ENCODE data around the gene CSNK1D.
"Not testable (repeated sequence)": the region's sequence is repeated elsewhere in the genome, so short reads cannot be mapped to it uniquely, and the experiment has no call there.

The CSNK1D gene

GRCh38 chr17:82270651-82271050 lies 2.8 kb downstream of the CSNK1D start:
- DNase-seq: no peak

- DNase-seq: no peak
Observed at GRCh38 chr17:82269882-82270500, 3.5 kb downstream of the CSNK1D start.

DNA sequence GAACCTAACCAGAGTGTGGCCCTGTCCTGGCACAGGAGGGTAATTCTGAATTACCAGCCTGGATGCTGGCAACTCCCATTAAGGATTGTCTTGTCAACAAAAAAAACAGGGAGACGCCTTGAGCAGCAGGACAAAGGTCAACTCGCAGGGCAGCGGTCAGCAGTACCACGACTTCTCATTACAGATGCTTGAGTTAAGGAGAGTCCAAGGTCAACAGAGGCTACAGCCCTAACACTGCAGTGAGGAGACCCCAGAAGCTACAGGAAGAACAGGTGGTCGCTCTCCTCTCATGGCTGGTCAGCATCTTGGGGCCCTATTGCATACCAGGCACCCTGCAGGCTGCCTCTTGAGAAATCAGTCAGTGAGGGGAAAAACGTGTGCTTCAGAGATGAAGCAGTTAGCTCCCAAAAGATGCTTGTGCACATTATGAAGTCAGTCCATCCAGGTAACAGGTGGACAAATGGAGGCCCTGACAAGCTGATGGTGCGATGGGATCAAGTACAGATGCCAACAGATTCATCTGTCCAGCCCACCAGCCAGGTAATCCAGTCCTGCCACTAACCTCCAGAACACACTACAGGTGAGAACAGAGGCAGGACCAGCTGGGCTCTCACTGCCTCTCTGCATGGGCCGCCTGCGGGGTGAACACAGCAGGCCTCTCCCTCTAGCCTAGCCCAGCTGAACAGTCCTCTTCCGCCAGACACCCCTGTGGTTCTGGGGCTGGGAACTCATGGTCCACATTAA lies 4.2 kb downstream of the CSNK1D start:
- DNase-seq: no peak

GRCh38 chr17:82267575-82268379 lies 5.7 kb downstream of the CSNK1D start:
- no peak for DNase-seq

DNA sequence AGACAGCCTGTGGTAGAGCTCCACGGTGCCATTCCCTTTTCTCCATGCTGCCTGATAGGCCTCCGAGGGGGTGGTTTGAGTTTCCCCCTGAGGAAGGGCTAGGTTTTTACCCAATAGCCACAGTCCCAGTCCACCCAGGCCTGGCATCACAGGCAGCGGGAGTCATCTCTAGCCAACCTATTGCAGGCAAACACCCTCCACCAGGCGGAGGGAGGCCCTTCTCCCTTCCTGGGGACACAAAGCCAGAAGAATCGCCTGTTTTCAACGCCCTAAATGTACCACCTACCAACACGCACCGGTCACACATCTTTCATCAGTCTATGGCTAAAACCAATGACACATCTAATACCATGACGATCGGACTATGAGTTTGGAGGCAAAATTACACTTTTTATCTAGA lies 7.4 kb downstream of the CSNK1D start:
- no peak for DNase-seq

DNA sequence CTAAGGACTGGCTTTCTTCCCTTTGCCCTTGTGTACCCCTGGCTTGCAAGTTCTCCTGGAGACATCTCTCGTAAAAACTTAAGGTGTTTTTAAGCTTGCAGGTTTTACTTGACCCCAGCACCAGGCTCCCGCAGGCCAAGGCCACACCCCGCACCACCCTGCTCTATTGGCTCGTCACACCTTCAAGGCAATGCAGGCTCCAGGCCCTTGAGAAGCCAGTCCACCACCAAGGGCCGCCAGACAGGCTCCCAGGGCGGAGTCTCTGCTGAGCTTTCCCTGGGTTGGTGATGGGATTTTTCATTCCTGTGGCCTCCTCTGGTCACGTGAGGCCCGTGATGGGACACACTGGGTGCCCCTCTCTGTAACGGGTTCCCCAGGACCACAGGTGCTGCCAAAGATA lies 9.9 kb downstream of the CSNK1D start:
- no peak for DNase-seq

- DNase-seq: no peak
Observed at GRCh38 chr17:82262344-82262743, 11.2 kb downstream of the CSNK1D start.

GRCh38 chr17:82259972-82260961 lies 13.2 kb downstream of the CSNK1D start:
- not testable (repeated sequence) for DNase-seq

DNA sequence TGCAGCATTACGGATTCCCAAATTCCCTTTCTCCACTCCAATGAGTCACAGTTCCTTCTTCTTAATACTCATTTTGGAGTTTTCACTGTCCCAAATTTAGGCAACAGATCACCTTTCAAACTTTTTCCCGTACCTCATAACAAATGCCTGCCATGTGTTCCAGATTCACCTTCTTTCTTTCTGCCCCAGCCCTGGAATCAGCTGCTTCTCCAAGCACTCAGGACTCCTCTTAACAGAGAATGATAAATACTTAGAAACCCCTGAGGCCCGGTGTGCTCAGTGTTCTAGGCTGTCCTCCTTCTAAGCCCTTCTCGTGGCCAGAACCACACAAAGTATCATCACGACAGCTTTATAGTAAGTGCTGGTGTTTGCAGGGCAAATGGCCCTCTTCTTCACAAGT lies 14.9 kb downstream of the CSNK1D start:
- no peak for DNase-seq

DNA sequence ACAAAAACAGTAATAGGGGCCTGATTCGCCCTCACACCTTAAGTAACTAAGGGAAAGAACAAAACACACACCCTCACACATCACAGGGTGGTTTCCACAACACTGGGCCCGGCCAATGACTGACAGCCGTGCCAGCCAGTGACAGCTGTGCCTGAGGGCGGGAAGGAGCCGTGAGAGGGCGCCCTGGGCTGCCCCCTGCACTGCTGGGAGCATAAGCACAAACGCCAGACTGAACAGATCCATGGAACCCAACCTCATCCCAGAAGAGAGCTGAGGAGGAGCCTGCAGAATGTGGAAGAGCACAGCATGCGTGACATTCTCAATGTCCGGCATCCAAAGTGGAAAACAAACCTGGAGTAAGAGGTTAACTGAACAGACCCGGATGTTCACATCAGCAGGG lies 16.0 kb downstream of the CSNK1D start:
- no peak for DNase-seq

GRCh38 chr17:82256242-82256885 lies 17.1 kb downstream of the CSNK1D start:
- DNase-seq: no peak

DNA sequence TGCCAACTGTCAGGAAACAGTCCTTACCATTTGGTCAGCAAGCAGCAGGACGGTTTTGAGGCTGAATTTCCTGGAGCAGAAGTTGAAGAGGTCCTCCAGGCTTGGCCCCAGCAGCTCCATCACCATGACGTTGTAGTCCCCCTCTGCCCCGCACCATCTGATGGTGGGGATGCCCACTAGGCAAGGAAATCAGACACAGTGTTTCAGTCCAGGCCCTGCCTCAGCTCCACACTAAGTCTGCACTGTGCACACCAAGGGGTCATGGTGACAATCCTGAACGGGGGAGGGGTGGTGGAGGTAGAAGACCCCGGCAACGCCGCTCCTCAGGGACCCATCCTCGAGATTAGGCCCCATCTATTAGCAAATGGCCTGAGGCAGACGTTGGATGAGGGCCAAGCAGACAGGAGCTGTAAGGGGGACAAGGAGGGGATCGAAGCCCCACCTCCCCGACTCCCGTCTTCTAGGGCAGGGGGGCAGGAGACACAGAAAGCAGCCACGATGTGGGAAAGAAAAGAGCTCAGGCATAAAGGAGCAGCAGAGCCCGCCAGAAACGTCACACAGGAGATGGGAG lies 18.0 kb downstream of the CSNK1D start:
- no peak for DNase-seq

GRCh38 chr17:82254746-82255145 lies 18.8 kb downstream of the CSNK1D start:
- DNase-seq: not testable (repeated sequence)

DNA sequence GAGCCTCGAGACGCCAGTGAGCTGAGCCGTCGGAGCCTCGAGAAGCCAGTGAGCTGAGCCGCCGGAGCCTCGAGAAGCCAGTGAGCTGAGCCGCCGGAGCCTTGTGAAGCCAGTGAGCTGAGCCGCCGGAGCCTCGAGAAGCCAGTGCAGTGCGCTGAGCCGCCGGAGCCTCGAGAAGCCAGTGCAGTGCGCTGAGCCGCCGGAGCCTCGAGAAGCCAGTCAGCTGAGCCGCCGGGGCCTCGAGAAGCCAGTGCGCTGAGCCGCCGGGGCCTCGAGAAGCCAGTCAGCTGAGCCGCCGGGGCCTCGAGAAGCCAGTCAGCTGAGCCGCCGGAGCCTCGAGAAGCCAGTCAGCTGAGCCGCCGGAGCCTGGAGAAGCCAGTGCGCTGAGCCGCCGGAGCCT lies 19.4 kb downstream of the CSNK1D start:
- DNase-seq: not testable (repeated sequence)

- DNase-seq: no peak
Observed at GRCh38 chr17:82253179-82253544, 20.3 kb downstream of the CSNK1D start.

DNA sequence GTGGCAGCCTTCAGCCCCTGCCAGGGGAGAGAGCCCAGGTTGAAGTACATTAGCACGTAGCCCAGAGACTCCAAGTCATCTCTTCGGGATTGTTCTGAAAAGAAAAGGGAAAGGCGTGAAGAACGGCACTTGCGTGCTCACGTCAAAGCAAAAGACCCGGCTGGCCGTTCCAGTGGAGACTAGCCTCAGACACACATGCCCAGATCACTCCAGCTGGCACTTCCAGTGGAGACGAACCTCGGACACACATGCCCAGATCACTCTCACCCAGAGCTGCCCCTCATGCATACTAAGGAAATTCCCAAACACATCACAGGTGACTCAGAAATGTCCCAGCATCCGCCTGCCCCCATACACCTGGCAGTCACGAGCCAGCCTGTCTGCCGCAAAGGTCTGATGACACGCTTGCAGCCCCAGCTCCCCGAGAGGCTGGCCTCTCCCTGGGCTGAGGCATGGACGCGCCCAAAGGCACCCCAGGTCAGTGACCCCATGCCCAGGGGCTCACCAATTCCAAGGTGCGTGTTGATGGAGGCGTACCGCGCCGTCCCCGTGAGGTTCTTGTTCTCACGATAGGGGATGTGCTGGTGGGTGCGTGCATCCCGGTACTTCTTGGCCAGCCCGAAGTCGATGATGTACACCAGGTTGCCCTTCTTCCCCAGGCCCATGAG lies 20.9 kb downstream of the CSNK1D start:
- DNase-seq: no peak

- no peak for DNase-seq
Observed at GRCh38 chr17:82250868-82251500, 22.5 kb downstream of the CSNK1D start.

DNA sequence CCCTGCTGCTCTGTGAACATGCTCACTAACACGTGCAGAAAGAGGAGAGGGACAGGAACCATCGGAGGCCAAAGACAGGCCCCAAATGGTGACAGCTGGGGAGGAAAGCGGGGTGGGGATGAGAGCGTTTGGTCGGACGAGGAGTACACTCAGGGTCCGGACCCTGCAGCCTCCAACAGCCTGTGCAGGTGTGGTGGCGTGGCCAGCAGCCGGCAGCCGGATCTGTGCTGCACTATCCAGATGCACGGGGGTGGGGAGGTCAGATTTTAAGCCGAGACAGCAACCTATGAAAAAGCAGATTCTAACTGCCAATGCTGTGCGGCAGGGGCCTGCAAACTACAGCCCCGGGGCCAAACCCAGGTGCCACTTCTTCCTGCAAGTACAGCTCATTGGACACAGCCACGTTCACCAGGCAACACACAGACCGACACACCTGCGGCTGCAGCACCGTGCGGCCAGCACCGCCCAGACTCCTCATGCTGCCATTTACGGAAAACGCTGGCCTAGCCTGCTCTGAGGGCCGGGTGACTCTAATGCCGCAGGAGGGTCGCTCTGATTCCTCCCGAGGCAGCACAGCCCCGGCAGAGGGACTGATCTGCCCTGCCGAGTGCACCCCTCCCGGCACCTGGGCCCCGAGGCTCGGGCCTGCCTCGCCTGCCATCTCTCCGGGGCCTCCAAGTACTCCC lies 23.5 kb downstream of the CSNK1D start:
- DNase-seq: no peak

- no peak for DNase-seq
Observed at GRCh38 chr17:82248815-82249674, 24.5 kb downstream of the CSNK1D start.

All from NCI-H2227 treated with DMSO at 0.1 percent for 48 hours (cell line).